ENCODE data around the gene NCLN.
"Not testable (repeated sequence)": the region's sequence is repeated elsewhere in the genome, so short reads cannot be mapped to it uniquely, and the experiment has no call there.

The NCLN gene

DNA sequence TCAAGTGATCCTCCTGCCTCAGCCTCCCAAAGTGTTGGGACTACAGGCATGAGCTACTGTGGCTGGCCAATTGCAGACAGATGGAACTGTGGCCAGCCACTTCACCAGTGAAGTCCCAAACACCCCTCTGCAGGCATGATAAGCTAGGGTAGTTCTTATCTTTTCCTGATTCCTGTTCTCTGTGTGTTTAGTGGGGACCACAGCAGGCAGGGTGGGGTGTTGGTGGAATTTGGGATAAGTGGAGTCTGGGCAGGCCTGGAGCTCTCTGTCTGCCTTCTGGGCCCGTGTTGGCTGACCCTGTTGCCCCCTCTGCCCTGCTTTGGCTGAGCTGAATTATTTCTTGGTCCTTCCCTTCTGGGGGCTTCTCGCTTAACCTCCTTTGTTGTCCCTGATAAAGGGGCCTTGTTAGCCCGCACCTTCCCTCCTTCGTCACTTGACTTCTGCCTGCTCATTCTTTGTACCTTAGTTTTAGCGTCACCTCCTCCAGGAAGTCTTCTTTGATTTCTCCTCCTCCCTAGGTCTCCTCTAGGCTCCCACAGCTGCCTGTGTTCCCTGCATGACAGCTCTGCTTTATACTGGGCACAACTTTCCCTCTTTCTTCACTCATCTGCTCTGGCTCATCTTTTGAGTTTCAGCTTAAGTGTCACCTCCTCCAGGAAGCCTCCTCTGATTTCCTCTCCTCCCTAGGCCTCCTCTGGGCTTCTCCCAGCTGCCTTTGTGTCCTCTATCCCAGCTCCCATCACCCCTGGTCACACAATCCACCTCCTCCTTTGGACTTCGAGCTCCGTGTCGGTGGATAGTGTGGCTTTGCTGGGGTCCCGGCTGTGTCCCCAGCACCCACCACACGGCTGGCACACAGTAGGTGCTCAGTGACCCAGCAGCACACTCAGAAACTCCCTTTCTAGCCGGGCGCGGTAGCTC, 1.7 kb upstream of the NCLN start:
- no peak for DNase-seq (ENCODE audit: low read depth)

DNA sequence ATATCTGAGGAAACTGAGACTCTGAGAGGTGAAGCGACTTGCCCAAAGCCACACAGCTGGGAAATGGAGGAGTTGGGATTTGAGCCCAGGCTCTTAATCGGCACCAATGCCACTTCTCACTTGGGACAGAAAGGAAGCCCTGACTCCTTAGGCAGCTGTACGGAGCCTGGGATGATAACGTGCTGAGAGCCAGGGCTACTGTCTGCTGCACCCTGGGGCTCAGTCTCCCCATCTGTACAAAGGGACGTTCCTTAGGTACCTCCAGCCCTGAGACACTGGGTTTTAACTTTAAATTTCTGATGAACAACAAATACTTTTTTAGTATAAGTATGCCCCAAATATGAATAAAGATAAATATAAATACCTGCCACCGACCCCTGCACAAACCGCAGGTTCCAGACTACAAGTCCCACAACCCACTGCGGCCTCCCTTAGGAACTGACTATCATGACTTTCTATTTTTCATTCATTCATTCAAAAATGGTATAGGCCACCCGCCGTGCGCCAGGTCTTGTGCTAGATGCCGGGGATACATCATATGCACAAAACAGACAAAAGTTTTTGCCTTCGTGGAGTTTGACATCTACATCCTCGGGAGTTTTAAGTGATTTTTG, 776 bp upstream of the NCLN start:
- peak; percentile 53 for DNase-seq (ENCODE audit: low read depth)

DNA sequence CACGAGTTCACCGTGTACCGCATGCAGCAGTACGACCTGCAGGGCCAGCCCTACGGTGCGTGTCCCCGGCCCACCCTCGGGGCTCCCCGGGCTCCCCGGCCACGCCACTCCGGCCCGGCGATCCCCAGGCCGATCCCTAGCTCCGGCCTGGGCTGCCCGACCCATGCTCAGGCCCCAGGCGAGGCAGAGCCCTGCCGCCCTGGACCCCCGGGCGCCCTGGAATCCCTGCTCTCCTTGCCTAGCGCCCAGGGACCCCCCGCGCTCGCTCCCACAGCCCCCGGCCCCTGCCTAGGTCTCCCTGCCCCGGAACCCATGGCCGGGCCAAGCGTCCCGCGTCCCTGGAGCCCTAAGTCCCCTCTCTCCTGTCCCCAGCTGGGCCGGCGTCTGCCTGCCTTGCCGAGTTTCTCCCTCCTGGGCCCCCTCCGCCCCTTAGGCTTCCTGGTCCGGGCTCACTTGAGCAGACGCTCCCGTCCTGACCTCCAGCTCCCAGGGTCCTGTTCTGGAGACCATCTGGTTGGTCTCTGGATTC, 494 bp downstream of the NCLN start:
- no peak for DNase-seq (ENCODE audit: low read depth)

DNA sequence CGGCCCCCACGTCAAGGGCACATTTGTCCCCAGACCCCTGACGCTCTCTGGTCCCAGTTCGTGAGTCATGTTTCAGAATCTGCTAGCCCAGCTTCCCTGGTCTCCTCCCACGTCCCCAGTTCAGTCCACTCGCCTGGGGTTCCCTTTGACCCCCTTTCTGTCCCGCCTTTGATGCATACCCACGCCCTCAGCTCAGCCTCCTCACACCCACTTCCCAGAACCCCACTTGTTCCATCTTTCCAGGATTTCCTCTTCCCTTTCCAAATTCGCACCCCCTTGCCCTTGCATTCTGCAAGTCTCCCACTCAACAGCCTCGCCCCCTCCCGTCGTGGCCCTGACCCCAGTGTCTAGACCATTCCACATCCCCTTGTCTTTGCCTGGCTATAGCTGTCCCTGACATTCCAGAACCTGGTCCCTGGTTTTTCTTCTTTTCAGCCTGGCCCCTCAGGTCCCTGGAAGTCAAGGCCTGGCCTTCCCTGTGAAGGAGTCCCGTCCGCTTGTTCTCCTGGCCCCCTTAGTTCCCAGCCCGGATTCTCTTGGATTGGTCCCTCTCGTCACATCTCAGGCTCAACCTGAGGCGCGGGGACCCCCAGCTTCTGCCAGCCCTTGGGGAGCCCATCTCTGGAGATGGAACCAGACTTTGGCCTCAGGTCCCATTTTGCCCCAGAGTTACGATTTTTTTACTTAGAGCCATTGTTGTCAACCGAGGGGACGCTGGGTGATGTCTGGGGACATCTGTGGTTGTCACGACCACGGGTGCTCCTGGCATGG, 1.3 kb downstream of the NCLN start:
- DNase-seq (ENCODE audit: low read depth): no peak

DNA sequence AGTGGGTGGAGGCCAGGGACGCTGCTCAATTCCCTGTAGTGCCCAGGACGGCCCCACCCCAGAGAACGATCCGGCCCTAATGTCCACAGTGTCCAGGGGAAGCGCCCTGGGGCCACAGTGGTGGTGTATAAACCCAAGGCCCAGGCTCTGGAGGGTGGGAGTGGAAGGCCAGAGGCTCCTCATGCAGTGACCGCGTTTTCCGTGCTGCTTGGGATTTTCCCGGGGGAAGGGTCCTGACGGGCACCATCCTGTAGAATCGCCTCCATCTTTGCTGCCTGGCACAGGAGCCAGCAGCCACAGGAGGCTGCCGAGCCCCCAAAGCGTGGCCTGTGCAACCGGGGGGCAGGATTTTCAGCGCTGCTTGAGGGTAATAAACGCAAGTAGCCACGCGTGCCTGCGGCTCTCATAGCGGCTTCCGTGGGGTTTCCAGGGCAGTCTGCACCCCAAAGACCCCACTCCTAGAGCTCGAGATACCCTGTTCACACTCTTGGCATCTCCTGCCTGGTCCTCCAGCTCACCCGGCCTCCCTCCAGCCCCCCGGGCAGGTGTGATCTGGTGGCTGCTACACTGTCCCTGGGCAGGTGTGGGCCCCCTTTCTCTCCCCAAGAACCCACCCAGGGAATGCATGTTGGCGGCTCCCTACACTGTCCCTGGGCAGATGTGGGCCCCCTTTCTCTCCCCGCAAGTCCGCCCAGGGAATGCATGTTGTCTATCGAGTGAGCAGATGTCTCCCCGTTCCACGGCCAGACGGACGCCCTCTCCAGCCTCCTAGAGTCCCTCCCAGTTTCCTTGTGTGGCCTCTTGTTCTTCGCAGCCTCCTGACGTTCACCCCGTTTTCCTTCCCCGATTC, 2.2 kb downstream of the NCLN start:
- no peak for DNase-seq (ENCODE audit: low read depth)

DNA sequence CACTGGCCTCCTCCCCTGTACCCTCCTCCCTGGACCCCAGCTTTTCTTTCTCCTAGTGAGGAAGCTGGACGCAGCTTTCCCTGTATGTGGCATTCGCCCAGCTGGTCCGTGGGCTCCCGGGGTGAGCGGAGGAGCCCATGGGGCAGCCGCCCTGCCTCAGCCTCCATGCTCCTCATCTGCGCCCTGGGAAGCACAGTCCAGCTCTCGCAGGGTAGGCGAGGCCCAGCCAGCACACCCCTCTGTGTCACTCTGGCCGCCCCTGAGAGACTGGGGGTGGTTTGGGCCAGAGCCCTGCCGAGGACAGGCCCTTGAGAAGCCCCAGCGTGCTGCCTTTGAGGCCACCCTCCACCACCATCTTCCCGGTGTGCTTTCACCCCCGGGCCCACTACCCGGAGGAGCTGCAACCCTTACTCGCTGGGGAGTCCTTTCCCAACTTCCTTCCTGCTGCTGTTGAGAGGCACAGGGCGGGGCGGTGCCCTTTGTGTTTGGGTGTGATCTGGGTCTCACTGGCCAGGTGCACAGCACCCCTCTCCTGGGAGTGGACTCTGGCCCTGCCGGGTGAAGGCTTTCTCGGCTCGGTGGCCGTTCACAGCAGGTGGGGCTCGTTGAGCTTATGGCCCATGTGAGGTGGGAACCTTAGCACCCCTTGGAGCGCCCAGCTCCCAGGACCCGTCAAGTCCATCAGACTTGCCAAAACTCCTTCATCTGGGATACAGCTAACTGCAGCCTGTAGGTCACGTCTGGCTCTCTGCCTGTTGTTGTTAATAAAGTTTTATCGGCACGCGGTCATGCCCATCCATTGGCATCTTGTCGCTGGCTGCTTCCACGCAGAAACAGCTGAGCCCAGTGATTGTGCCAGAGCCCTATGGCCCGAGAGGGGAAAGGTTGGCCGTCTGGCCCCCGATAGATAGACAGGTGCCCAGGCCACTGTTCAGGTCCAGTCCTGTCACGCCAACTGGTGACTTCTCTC, 3.2 kb downstream of the NCLN start:
- DNase-seq (ENCODE audit: low read depth): no peak

DNA sequence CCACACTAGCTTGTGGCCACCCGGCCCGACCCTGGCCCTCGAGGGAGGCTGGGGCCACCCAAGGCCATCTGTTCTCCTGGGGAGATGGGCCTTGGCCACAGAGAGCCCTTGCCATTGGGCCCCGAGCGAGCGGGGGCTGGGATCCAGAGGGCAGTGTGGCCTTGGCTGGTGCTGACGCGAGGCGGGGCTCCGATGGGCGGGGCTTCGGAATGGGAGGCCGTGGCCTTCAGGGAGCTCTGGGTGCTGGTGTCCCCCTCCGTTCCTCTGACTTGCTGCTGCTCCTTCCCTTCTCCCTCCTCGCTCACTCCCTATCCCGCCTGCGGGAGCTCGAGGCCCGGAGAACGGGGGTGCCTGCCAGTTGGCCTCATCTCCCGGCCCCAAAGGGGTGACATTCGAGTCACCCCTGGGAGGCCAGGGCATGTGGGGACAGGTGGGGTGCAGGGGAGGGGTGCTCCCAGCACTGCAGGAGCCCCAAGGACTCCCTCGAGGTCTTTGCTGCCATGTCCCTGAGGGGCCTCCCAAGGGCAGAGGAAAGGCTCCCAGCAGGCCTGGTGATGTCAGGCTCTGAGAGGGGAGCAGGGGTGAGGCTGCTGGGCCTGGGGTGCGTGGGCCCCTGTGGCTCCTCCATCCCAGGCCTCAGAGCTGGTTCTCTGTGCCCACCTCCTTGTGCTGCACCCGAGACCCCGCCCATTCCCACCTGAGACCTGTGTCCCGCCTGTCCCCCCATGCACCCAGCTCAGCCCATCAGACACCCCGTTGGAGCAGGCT, 4.2 kb downstream of the NCLN start:
- no peak for DNase-seq (ENCODE audit: low read depth)

DNA sequence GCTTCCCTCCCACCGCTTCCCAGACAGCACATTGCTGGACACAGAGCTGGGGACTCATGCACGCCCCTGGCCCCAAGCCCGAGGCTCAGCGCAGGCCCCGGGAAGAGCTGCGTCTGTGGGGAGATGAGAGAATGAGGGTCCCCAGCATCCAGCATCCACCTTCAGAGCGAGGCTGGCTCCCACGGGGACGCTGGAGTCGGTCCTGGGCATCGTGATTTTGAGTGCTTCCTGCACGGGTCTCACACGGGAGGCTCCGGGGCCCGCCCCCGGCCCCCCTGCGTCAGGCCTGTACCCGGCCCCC, 4.7 kb downstream of the NCLN start:
- no peak for DNase-seq (ENCODE audit: low read depth)

DNA sequence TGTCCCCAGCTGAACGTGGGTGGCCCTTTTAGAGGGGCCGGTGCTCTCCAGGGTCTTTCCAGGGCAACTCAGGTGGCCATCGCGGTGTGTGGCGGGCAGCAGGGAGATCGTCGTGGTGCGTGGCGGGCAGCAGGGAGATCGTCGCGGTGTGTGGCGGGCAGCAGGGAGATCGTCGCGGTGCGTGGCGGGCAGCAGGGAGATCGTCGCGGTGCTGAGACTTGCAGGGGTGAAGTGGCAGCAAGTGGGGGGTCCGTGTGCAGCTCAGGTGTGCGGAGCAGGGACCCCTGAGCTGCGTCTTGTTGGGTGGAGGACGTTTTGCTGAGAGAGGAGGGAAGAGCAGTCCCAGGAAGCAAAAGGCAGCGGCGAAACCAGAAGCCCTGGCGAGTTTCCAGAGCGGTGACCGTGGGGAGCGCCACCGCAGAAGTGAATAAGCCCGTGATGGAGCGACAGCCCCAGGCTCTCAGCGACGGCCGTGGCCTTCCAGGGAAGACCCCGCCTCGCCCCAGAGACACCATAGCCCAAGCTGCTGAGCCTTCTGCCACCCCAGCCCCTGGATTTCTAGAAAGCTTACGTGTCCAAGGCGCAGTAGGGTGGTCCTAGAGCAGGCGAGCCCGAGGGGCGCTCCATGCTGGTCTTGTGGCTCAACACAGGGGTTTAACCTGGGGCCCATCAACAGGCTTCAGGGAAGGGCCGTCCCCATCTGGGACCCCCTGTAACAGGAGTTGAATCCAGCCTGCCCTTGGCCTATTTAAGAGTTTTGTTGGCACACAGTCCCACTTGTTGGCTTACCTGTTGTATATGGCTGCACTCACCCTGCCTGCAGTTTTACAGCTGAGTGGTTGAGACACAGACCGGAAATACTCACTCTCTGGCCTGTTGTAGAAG, 5.4 kb downstream of the NCLN start:
- DNase-seq (ENCODE audit: low read depth): no peak

DNA sequence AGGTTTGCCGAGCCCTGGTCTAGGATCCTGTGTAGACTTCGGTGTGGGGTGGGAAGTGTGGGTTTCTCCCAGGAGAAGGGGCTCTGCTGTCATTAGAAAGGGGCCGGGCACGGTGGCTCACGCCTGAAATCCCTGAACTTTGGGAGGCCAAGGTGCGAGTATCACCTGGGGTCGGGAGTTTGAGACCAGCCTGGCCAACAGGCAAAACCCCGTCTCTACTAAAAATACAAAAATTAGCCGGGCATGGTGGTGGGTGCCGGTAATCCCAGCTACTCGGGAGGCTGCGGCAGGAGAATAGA, 6.0 kb downstream of the NCLN start:
- not testable (repeated sequence) for DNase-seq (ENCODE audit: low read depth)

DNA sequence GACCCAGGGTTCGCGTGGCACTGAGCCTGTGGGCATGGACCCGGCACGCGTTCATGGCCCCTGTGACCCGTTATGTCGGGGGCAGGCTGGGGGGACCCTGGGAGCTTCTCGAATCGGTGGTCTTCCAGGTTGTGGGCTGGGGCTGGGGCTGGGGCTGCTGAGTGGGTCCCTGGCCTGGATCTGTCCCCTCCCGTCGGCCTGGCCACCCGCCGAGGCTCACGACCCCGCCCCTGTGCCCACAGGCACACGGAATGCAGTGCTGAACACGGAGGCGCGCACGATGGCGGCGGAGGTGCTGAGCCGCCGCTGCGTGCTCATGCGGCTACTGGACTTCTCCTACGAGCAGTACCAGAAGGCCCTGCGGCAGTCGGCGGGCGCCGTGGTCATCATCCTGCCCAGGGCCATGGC, 6.5 kb downstream of the NCLN start:
- DNase-seq (ENCODE audit: low read depth): no peak

DNA sequence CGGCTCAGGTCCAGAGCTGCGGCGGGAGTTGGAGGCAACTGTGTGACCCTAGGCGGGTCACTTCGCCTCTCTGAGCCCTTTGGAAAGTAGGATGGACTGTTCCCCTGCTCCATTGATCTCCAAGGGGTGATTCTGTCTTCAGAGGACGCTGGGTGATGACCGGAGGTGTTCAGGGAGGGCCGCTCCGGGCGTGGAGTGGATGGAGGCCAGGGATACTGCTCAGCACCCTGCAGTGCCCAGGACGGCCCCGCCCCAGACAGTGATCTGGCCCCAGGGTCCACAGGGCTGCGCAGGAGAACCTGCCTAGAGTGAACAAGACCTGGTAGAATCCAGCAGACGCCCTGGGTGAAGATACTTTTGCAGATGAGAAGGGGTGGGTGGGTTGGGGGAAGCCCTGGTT, 7.0 kb downstream of the NCLN start:
- DNase-seq (ENCODE audit: low read depth): no peak

DNA sequence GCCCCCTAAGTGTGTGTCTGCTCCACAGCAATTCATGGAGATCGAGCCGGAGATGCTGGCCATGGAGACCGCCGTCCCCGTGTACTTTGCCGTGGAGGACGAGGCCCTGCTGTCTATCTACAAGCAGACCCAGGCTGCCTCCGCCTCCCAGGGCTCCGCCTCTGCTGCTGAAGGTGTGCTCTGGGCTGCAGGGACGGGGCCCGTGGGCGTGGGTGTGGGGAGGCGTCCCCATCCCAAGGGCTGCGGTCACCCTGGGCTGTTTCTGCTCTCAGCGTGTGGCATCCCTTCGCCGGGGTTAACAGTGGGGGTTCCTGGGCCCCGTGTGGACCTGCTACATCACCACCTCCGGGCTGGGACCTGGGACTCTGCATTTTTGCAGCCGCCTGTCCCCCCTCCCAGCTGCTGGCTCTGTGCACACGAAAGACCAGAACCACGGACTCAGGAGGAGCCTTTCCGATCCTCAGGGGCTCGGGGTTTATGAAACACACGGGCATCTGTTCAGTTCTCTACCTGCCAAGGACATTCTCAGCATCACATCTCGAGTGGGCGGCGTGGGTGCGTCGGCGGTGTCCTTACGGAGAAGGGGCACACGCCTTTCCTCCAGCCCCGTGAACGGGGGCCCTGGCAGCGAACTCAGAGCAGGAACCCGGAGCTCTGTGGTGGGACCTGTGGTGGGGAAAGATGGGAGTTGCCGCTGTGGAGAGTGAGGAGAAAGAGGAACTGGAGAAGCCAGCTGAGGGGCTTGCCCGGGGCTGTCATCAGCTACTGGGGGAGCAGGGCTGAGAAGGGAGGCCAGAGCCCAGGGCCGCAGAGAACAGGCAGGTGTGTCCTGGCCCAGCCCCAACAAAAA, 7.8 kb downstream of the NCLN start:
- DNase-seq (ENCODE audit: low read depth): no peak

DNA sequence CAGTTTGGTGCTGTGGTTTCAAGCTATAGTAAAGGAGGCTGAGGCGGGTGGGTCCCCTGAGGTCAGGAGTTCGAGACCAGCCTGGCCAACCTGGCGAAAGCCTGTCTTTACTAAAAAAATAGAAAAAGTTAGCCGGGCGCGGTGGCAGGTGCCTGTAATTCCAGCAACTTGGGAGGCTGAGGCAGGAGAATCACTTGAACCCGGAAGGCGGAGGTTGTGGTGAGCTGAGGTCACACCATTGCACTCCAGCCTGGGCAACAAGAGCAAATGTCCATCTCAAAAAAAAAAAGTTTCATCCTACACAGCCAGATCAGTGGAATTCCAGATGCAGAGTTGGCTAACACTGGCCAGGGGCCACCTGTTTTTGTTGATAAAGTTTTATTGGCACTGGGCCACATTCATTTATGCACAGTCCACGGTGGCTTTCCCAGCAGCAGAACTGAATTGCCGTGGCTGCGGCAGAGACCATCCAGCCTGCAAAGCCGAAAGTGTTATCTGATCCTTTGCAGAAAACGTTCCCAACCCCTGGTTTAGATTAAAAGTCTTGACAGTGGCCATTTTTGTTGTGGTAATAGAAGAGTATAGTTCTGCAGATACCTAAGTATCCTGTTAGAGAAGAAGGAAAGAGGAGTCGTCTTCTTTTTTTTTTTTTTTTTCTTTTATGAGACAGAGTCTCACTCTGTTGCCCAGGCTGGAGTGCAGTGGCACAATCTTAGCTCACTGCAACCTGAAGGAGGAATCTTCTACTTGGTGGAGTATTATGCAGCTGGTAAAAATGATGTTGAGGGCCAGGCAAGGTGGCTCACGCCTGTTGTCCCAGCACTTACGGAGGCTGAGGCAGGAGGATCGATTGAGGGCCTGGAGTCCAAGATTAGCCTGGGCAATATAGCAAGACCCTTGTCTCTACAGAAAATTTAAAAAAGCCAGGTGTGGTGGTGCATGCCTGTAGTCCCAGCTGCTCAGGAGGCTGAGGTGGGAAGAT, 8.7 kb downstream of the NCLN start:
- no peak for DNase-seq (ENCODE audit: low read depth)

DNA sequence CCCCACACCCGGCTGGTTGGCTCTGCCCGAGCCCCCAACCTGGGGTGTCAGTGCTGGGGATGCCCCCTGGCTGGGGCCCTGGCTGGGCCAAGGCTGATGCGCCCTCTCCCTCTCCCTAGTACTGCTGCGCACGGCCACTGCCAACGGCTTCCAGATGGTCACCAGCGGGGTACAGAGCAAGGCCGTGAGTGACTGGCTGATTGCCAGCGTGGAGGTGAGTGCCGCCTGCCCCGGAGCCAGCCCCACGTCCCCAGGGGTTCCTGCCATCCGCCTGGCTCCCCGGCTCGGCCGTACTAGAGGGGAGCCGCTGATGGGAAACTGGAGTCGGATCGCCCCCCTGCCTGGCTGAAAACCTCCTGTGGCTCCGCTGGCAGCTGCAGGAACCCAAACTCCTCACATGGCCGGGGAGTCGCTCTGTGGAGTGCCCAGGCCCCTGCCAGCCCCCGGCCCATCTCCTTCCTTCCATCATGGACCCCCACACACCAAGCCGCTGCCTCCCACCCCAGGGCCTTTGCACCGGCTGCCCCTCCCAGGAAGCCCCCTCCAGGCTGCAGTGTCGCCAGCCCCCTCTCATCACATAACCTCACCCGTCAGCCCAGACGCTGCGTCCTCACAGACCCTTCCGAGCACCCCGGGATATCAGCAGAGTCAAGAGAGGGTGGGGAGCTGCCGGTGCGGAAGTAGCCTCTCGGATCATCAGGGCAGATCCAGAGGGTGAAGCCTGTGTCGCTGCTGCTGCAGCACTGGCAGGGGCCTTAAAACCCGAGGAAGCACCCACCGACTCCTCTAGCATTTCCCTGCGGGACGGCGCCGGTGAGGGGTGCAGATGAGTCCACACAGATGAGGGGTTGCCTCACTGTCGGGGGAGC, 10.6 kb downstream of the NCLN start:
- DNase-seq (ENCODE audit: low read depth): no peak

DNA sequence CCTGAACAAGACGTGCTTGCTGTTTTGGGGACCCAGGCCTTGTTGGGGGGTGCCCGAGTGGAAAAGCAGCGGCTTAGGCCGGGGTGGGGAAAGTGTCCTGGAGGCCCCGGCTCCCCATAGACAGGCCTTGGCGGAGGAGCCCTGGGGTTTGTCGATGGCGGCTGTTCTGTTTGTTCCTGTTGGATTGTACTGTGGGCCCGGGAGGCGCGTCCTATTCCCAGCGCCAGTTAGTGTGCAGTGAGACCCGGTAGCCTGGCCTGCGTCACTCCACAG, 11.1 kb downstream of the NCLN start:
- DNase-seq (ENCODE audit: low read depth): no peak
